ENCODE measurements around the gene KRTCAP3.

GRCh38 chr2:27451095-27451494 lies 8.9 kb downstream of the KRTCAP3 start:
- TF ChIP-seq, protein P1, sequence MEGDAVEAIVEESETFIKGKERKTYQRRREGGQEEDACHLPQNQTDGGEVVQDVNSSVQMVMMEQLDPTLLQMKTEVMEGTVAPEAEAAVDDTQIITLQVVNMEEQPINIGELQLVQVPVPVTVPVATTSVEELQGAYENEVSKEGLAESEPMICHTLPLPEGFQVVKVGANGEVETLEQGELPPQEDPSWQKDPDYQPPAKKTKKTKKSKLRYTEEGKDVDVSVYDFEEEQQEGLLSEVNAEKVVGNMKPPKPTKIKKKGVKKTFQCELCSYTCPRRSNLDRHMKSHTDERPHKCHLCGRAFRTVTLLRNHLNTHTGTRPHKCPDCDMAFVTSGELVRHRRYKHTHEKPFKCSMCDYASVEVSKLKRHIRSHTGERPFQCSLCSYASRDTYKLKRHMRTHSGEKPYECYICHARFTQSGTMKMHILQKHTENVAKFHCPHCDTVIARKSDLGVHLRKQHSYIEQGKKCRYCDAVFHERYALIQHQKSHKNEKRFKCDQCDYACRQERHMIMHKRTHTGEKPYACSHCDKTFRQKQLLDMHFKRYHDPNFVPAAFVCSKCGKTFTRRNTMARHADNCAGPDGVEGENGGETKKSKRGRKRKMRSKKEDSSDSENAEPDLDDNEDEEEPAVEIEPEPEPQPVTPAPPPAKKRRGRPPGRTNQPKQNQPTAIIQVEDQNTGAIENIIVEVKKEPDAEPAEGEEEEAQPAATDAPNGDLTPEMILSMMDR (conservative IDR thresholded peaks at IDR 0.05; ENCODE audit: low read length), result no peak
- TF ChIP-seq EZH2phosphoT487 (IDR thresholded peaks at IDR 0.05; ENCODE audit: borderline replicate concordance, low read depth, low read length), result no peak

All from OCI-LY7 (cell line).